Amygdala (tissue), 56 donors: ENCODE data around the gene VSIR.
A peak's percentile ranks its signal among the peaks of the same experiment; 100 is the strongest.

Experiments
- DNase-seq, 56 donors: peaks; one replicate each; lab custom pipeline; 2025; lab: John Stamatoyannopoulos, UW

Gene VSIR

DNA sequence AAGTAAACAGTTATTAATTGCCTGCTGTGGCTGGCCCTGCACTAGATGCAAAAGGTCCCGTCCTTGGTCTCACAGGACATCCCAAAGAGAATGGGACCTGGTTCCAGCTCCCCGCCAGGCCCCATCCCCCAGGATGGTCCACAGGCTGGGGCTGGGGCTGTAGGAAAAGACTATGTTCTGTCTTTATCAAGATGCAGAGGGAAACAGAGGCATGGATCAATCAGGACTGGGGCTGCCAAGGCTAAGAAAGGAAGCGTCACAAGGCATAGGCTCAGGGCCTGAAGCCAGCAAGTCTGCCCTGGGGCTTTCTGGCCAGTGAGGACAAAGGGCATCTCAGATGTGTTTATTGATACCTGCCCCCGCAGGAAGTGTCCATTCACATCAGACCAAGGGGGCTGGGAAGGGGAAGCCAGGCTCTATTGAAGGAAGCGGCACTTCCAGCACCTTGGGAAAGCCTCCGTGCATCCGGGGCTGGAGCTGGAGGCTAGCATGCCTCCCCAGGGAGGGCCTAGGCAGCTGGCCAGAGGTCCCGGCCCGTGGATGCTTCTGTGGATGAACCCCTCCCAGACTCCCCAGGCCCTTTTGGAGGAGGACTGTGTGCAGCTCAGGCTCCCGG lies 5.8 kb downstream of the VSIR start:
- no peak for DNase-seq

- no peak for DNase-seq
Measured at GRCh38 chr10:71766717-71767419, 6.5 kb downstream of the VSIR start.

DNA sequence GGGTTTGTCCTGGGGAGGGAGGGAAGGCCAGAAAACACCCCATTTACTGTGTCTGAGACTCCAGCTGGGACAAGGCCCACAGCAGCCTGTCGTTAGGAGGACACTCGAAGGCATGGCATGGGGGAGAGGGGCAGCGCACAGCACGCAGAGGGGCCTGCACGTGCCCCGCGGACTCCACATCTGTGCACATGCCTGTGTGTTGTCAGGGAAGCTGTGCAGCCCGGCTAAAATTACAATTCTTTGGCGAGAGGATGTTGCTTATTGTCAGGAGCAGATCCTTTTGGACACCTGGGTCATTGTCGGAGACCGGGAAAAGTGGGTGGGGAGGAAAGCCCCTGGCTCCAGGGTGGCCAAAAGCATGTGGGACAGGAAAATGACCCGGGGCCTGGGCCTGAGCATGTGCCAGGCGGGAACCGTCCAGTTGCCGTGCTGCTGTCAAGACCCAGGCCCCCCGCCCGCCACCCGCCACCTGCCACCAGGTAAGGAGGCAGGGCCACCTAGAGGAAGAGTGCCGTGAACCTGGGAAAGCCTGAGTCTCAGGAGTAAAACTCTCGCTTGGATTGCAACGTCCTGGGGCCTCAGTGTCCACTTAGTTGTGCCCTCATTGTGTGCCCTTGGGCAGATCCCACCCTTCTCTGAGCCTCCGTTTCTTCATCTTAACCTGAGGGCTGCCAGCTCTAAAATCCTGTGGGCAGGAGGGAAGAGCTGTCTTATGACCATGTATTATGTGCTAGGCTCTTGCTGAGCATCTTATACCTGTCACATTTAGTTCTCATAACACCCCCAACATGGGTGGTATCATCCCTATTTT lies 7.2 kb downstream of the VSIR start:
- no peak for DNase-seq

- peak in 3 of 56 donors; percentile 20 to 33 (median 24) for DNase-seq
Measured at GRCh38 chr10:71765176-71765904, 8.0 kb downstream of the VSIR start.

GRCh38 chr10:71763352-71764127 lies 9.8 kb downstream of the VSIR start:
- DNase-seq, result no peak

DNA sequence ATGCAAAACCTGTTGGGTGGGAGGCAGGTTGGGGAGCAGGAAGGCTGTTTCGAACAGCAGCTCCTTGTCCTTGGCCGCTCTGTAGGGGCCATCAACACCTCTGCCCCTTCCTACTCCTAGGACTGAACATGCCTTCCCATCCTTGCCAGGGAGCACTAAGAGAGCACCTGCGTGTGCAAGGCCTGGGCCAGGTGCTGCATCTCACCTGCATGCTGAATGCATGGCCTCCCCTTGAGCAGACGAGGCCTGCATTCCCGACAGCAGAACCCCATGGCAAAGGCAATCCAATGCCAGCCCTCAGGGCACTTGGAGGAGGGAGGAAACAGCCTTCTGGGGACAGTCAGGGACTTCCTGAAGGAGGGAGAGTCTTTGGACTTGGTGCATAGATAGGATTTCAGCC lies 11.0 kb downstream of the VSIR start:
- no peak for DNase-seq

DNA sequence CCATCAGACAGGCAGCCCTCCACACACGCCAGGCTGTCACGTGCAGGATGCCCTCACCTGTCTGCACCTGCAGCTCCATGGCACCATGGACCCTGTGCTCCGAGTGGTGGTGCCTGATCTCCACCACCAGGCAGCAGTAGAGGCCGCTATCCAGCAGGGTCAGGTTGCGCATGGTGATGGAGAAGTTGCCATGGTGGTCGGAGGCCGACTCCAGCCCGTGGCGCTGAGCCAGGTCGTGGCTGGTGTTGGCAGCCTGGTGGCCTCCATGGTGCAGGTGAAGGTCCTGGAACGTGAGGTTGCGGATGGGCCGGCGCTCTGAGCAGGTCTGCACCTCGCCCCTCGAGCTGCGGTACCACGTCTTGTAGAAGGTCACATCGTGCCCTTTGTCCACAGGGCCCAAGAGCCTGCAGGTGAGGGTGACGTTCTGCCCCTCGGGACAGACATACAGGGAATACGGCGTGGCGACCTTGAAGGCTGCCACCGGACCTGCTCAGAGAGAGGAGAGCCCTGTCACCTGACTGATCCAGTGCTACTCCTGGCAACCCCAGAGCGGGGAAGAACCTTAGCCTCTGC lies 11.7 kb downstream of the VSIR start:
- DNase-seq, result no peak

GRCh38 chr10:71761105-71761511 lies 12.2 kb downstream of the VSIR start:
- no peak for DNase-seq

DNA sequence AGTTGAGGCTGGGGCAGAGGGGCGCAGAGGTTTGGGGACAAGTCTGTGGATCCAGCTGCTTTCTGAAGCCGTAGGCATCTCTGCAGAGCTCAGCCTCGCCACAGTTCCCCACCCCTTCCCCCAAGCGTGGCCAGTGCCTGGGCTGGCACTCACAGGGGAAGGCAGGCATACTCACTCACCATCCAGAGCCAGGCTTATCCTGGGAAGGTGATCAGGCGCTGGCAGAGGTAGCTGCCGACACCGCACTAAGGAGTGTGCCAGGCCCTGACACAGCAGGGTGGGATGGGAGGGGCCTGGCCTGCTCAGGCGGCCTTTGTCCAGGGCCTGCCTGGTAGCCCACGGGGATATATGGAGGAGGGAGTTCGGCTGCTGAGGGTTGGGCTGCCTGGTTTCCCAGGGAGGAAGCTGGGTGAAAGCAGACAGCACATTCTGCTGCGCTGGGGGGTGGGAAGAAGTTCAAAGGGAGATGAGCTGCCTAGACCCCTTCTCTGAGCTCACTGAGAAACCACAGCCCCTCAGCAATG lies 15.9 kb downstream of the VSIR start:
- peak in 27 of 56 donors; percentile 20 to 72 (median 40) for DNase-seq

- DNase-seq, result peak in 9 of 56 donors; percentile 11 to 80 (median 29)
Measured at GRCh38 chr10:71756311-71757191, 16.8 kb downstream of the VSIR start.

- DNase-seq, result no peak
Measured at GRCh38 chr10:71755179-71755879, 18.0 kb downstream of the VSIR start.

- no peak for DNase-seq
Measured at GRCh38 chr10:71754562-71754961, 18.8 kb downstream of the VSIR start.

DNA sequence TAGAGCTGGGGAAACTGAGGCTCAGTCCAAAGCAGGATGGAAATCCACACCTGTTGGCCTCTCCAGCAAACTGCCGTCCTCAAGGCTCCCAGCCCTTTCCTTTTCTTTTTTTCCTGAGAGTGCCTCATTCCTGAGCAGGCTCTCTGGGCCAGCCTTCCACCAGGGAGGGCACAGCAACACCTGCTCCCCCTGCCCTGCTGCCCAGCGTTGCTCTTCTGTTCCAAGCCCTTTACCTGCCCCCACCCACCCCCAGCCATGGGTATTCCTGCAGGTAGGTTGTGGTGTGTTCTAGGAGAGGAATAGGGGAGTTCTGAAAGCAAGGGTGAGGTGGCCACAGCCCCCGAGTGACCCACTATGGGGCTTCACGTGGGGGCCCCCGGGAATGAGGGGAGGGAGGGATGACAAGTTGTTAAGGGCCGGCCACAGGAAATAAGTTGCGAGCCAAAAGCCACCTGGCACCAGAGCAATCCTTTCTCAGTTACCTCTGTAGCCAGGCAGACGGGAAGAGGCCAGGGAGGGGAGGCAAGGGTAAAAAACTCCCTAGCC lies 19.3 kb downstream of the VSIR start:
- no peak for DNase-seq

DNA sequence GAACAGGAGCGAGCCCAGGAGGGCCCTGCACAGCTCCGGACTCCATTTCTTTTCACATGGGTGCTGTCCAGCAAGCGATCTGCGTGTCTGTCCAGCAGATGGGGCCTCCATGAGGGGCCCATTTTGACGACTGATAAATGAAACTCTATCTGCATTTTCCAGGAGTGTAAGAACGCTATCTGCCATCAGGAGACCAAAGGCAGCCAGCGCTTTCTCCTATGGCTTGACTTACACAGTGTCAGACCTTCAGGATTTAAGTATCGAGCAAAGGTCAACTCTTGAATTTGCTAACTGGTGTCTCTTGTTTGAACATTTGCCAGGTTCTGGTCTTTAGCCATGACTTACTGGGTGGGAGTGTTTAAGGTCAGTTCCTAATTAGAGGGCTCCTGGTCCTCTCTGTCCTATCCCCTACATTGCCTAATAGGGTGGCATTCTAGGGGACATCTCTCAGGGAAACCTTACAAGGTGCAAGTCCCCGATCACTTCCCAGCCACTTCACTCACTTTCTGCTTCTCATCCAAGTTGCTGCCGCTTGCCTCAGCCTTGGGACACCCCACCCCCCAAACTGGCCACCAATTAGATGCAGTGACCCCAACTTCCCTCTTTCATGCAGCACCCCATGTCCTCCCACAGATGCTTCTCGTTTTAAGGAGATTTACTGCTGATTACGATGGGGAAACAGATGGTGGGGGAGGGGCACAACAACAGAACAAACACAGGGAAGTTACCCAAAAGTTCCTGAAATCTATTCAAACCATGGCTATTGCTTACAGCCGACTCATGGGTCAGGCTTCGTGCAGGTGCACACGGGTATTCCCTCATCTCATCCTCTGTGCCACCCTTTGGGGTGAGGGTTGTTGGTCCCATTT lies 20.0 kb downstream of the VSIR start:
- DNase-seq, result peak in 24 of 56 donors; percentile 17 to 72 (median 32)

GRCh38 chr10:71752391-71753090 lies 20.8 kb downstream of the VSIR start:
- DNase-seq, result no peak
